Neural progenitor cell (in vitro differentiated cells): ENCODE results near the gene SLC22A15. TPM values are rescaled to one million over a fixed set of nuclear protein-coding genes. Genes with fewer than 3 reads are reported as not detected.

Experiments used
- DNase-seq: peaks from one replicate; pipeline ENCODE4 v3.0.0-alpha.2; 2016; ENCODE audit warnings: low spot score
- H2AFZ ChIP-seq: fragments of 200-600 bp; sonication (generic); replicated peaks from 2 replicates; pipeline ENCODE4 v1.6.1; 2016; ENCODE audit warnings: antibody characterized with exemption
- H3F3A ChIP-seq: fragments of 200-600 bp; sonication (generic); 2 replicates; pipeline ENCODE4 v1.6.1; 2016; ENCODE audit warnings: antibody characterized with exemption, low read depth
- H3K27ac ChIP-seq: fragments of 200-600 bp; sonication (generic); 2 replicates; pipeline ENCODE4 v1.5.1; 2016; ENCODE audit warnings: mild to moderate bottlenecking
- H3K27me3 ChIP-seq: fragments of 200-600 bp; sonication (generic); 2 replicates; pipeline ENCODE4 v1.6.1; 2016; ENCODE audit warnings: mild to moderate bottlenecking, moderate library complexity
- H3K36me3 ChIP-seq: fragments of 200-600 bp; sonication (generic); 2 replicates; pipeline ENCODE4 v1.5.1; 2016
- H3K4me1 ChIP-seq: fragments of 200-600 bp; sonication (generic); 2 replicates; pipeline ENCODE4 v1.6.1; 2016; ENCODE audit warnings: mixed run types
- H3K4me2 ChIP-seq: fragments of 200-600 bp; sonication (generic); 2 replicates; pipeline ENCODE4 v1.6.1; 2016
- H3K4me3 ChIP-seq: fragments of 200-600 bp; sonication (generic); 2 replicates; pipeline ENCODE4 v1.5.1; 2016
- H3K79me2 ChIP-seq: fragments of 200-600 bp; sonication (generic); 2 replicates; pipeline ENCODE4 v1.6.1; 2016; ENCODE audit warnings: low read depth
- H3K9ac ChIP-seq: fragments of 200-600 bp; sonication (generic); 2 replicates; pipeline ENCODE4 v1.6.1; 2016
- H3K9me3 ChIP-seq: fragments of 200-600 bp; sonication (generic); 2 replicates; pipeline ENCODE4 v1.5.1; 2016; ENCODE audit warnings: low read depth
- H4K20me1 ChIP-seq: fragments of 200-600 bp; sonication (generic); 2 replicates; pipeline ENCODE4 v1.6.1; 2016; ENCODE audit warnings: low read depth
- H3K27ac Mint-ChIP-seq: 3 replicates; pipeline ENCODE4 v1.8.0; 2021; ENCODE audit warnings: mixed read lengths
- H3K27me3 Mint-ChIP-seq: 2 replicates; pipeline ENCODE4 v1.8.0; 2022; ENCODE audit warnings: low read depth, mild to moderate bottlenecking, inconsistent platforms, moderate library complexity, mixed read lengths; ENCODE audit not compliant: insufficient read depth
- H3K36me3 Mint-ChIP-seq: 3 replicates; pipeline ENCODE4 v1.8.0; 2021; ENCODE audit warnings: mixed read lengths
- H3K4me1 Mint-ChIP-seq: 3 replicates; pipeline ENCODE4 v1.8.0; 2021; ENCODE audit warnings: mixed read lengths
- H3K4me3 Mint-ChIP-seq: 3 replicates; pipeline ENCODE4 v1.8.0; 2021; ENCODE audit warnings: mild to moderate bottlenecking, moderate library complexity, mixed read lengths
- H3K9me3 Mint-ChIP-seq: 3 replicates; pipeline ENCODE4 v1.8.0; 2020; ENCODE audit warnings: mixed read lengths
- EZH2 ChIP-seq: fragments of 200-600 bp; sonication (generic); IDR thresholded peaks from 2 replicates; pipeline ENCODE4 v1.6.1; 2017; ENCODE audit warnings: antibody characterized with exemption, mild to moderate bottlenecking, moderate library complexity
- EZH2phosphoT487 ChIP-seq: fragments of 200-600 bp; sonication (generic); IDR thresholded peaks from 2 replicates; pipeline ENCODE4 v1.6.1; 2017; ENCODE audit warnings: antibody characterized with exemption
- total RNA-seq: library from RNA; depleted of rRNA; stranded (reverse); fragments of >200 nt; gene quantifications from 2 replicates; pipeline ENCODE4 v1.2.3, GENCODE V29; 2015; ENCODE audit warnings: low replicate concordance
- TF ChIP-seq, protein P1 (sequence below): fragments of 200-600 bp; sonication (generic); IDR thresholded peaks from 2 replicates; pipeline ENCODE4 v1.5.1; 2017; ENCODE audit warnings: antibody characterized with exemption, mild to moderate bottlenecking

SLC22A15 gene
- total RNA-seq, 1 donor from 2014 or later = 1.9 TPM

DNA sequence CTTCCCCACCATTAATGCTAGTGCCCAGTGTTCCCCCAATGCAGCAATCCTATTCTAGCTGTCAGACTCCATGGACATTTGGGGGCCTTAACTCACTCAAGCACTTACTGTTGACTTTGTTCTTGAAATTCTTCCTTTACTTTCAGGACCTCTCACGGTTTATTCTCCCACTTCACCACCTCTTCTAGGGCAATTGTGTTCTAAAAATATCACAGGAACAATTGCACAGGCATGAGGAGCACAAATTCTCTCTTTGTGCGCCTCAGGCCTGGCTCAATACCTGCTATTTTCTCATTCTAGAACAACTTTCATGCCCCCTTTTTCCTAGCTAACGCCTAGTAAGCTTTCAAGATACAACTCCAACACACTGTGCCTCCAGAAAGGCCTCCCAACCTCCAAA is 142.2 kb downstream of the SLC22A15 start:
- H3K4me1 ChIP-seq = no peaks in the 10 kb centered on the region
- H4K20me1 ChIP-seq = no peaks in the 10 kb centered on the region
- no peaks in the 10 kb centered on the region for H3K79me2 ChIP-seq
- no peaks in the 10 kb centered on the region for H3K9me3 ChIP-seq
- H3K36me3 Mint-ChIP-seq = no peaks in the 10 kb centered on the region
- H3K9ac ChIP-seq = no peak overlapping the region
- H3K4me3 ChIP-seq = no peak overlapping the region
- no peaks in the 10 kb centered on the region for H3K36me3 ChIP-seq
- TF ChIP-seq, protein P1, sequence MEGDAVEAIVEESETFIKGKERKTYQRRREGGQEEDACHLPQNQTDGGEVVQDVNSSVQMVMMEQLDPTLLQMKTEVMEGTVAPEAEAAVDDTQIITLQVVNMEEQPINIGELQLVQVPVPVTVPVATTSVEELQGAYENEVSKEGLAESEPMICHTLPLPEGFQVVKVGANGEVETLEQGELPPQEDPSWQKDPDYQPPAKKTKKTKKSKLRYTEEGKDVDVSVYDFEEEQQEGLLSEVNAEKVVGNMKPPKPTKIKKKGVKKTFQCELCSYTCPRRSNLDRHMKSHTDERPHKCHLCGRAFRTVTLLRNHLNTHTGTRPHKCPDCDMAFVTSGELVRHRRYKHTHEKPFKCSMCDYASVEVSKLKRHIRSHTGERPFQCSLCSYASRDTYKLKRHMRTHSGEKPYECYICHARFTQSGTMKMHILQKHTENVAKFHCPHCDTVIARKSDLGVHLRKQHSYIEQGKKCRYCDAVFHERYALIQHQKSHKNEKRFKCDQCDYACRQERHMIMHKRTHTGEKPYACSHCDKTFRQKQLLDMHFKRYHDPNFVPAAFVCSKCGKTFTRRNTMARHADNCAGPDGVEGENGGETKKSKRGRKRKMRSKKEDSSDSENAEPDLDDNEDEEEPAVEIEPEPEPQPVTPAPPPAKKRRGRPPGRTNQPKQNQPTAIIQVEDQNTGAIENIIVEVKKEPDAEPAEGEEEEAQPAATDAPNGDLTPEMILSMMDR = no peak
- TF ChIP-seq EZH2 (no peak), EZH2phosphoT487 (no peak)
- no peak overlapping the region for H3K27ac ChIP-seq
- DNase-seq = no peak
- H3K4me2 ChIP-seq = no peak overlapping the region
- no peaks in the 10 kb centered on the region for H3K4me1 Mint-ChIP-seq
- H3K27me3 Mint-ChIP-seq = no peaks in the 10 kb centered on the region
- no peak overlapping the region for H2AFZ ChIP-seq
- no peaks in the 10 kb centered on the region for H3K9me3 Mint-ChIP-seq
- no peaks in the 10 kb centered on the region for H3F3A ChIP-seq
- no peak overlapping the region for H3K4me3 Mint-ChIP-seq
- H3K27me3 ChIP-seq = no peaks in the 10 kb centered on the region
- no peak overlapping the region for H3K27ac Mint-ChIP-seq

Other genes starting within 250 kb of the SLC22A15 start
- gene CASQ2, start 207.8 kb upstream of the SLC22A15 start, total RNA-seq = not detected in 2 replicates
- 0.17 and 0.56 TPM in 2 replicates for gene NHLH2, start 135.4 kb upstream of the SLC22A15 start, total RNA-seq
- gene MAB21L3, start 134.9 kb downstream of the SLC22A15 start, total RNA-seq = not detected in 2 replicates